Ectodermal cell (in vitro differentiated cells): ENCODE measurements around the gene FKBP9.

Source experiments
- H3K27ac ChIP-seq: 2 replicates; pipeline ENCODE4 v1.7.0; 2013; ENCODE audit warnings: mild to moderate bottlenecking, low read depth, low read length; ENCODE audit not compliant: insufficient read depth, poor library complexity, severe bottlenecking
- H3K27me3 ChIP-seq: 2 replicates; pipeline ENCODE4 v1.7.0; 2013; ENCODE audit warnings: mild to moderate bottlenecking, low read length; ENCODE audit not compliant: insufficient read depth, control insufficient read depth, poor library complexity, severe bottlenecking
- H3K36me3 ChIP-seq: one replicate; pipeline ENCODE4 v1.7.0; 2013; ENCODE audit warnings: low read length; ENCODE audit not compliant: control insufficient read depth, insufficient read depth
- H3K4me1 ChIP-seq: one replicate; pipeline ENCODE4 v1.7.0; 2013; ENCODE audit warnings: low read length; ENCODE audit not compliant: control insufficient read depth, insufficient read depth
- H3K4me3 ChIP-seq: 2 replicates; pipeline ENCODE4 v1.7.0; 2013; ENCODE audit warnings: low read depth, low read length, control low read depth; ENCODE audit not compliant: insufficient read depth
- H3K9me3 ChIP-seq: 2 replicates; pipeline ENCODE4 v1.7.0; 2013; ENCODE audit warnings: mild to moderate bottlenecking, low read length, moderate library complexity; ENCODE audit not compliant: control insufficient read depth
- WGBS, 2 experiments: methylation state at CpG; one replicate each; pipeline ENCODE4 v1.1.7; 2013; ENCODE audit warnings: missing lambda C conversion rate in 2 of 2; 5-methylcytosine and 5-hydroxymethylcytosine counted together

Gene FKBP9

GRCh38 chr7:33055158-33055557 lies 97.9 kb downstream of the FKBP9 start:
- Histone ChIP-seq H3K4me3 (no peak overlapping the region), H3K27ac (no peak overlapping the region), H3K9me3 (no peaks in the 10 kb centered on the region), H3K4me1 (no peaks in the 10 kb centered on the region), H3K36me3 (no peaks in the 10 kb centered on the region), H3K27me3 (no peaks in the 10 kb centered on the region)
- 90 to 92% methylated on average over 5 of the region's 5 CpGs for WGBS, 2 experiments
